ENCODE measurements around the gene AMN.

AMN gene

DNA sequence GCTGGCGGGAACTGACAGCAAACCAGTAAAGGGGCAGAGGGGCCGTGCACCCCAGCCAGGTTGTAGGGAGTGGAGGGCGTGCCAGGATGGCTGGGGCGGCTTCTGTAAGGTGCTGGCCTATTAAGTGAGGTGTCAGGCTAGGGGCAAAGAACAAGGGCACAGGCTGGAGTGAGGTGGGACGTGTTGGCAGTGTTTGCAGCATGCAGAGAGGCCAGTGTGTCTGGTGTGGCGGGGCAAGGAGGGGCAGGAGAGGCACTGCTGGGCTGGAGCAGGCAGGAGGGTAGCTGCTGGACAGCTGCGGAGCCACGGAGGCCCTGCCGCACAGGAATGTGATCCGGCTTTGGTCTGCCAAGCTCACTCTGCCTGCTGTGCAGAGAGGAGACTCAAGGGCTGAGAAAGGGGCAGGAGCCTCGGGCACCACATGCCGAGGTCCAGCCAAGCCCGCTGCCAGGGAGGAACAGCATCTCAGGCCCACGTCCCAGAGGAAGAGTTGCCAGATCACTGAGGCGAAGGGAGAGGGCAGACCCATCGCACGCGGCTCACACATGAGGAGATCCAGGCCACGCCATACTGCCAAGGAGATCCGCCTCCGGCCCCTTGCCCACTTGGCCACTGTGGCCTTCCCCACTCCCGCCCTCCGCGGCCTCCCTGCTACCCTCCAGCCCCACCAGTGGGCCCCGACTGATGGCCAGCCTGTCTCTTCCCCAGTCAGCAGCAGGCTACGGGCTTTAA, 46.8 kb downstream of the AMN start:
- no peak for DNase-seq

DNA sequence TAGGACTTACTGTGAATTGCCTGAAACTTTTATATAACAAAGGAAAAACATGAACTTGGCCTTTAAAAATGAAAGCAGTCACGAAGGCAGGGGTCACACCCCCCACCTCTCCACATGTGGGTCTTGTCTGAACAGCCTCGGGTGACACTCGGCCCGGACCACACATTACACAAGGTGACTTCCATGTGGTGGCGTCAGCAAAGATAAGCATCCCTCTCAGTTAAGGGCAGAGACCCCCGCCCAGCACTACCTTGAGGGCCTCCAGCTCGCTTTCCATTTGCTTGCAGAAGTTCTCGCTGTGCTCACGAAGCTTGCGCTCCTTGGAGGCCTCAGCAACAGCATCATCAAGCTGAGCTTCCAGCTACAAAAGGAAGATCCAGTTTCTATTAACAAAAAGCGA, 47.4 kb downstream of the AMN start:
- DNase-seq: no peak

DNA sequence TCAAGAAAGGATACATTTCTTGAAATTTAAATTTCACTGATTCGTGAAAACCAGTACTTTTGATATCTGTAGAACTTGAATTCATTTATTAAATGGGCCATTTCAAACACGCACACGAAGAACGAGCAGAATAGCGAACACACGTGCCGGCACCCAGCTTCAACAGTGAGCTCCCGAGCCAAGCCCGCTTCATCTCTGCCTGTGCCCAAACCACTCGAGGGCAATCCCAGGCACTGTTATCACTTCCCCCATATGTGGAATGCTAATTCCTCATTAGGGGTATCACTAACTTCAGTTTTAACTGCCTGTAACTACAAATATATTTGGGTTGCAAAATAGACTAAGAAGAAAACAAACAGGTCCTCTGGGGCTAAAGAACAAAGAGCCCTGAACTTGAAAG, 48.0 kb downstream of the AMN start:
- DNase-seq: no peak

- no peak for DNase-seq
Observed at GRCh38 chr14:102971314-102971713, 48.9 kb downstream of the AMN start.

GRCh38 chr14:102971836-102972606, 49.6 kb downstream of the AMN start:
- no peak for DNase-seq

DNA sequence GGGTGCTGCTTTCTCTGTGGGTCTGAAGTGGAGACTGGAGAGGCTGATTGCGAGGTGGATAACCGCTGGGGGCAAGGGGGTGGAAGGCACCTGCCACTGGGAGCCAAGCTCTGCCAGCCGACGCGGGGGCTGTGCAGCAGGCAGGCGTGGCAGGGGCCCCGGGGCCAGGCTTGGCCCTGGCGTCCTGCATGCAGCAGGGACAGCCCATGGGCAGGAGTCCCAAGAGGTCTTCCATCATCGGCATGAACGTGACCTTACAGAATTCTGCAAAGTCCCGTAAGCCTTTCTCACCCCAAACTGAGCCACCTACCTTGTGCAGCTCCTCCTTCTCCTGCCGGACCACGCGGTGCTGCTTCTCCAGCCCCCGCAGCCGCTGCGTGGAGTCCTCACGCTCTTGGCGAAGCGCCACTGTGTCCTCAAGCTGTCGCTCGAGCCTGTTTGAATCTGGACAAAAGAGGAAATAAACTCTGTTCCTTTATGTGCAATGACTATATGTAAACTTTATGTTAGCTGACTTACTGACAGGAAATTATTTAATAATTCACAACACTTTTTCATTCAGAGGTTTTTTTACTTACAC, 51.3 kb downstream of the AMN start:
- no peak for DNase-seq

DNA sequence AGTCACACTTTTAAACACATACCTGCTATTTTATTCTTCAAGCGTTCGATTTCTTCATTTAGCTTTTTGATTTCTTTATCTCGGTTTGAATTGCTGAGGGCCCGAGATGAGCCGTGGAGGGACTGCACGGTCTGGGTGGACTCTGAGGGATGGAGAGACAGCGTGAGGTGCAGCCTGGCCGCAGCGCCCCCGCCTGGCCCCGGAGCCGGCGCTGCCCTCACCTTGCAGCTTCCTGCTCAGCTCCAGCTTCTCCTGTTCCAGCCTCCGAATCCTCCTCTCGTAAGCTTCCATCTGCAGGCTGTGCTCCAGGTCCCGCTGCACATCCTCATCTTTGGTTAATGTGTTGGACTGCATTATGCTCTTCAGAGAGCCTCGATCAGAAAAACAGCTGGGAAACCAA, 53.2 kb downstream of the AMN start:
- no peak for DNase-seq

DNA sequence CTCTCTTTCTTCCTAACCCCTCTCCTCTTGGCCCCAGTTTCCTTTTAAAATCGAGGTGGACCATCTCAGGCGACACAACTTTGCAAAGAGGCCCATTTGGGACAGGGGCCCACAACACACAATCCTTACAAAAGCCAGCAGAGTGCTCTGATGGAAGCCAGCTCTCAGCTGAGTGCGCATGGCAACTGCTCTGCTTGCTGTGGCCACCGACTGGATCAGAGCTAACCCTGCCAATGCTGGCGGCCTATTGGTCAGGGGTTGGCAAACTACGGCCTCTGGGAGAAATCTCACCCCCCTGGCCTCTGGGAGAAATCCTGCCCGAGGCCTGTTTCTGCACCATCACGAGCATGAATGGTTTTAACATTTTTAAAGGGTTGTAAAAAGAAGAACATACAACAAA, 55.0 kb downstream of the AMN start:
- no peak for DNase-seq

DNA sequence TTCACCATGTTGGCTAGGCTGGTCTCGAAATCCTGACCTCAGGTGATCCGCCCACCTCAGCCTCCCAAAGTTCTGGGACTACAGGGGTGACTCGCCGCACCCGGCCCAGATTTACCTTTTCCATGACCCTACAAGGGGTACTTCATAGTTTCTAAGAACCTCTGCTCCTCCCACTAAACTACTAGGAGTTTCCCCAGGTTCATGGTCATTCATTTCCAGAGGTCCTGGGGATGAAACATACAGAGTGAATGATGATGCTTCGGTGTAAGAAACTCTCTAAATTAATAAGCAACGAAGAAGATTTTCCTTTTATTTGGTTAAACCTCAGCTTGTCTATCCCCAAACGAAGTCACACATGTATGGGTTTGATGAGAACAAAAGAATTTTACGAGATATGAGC, 56.9 kb downstream of the AMN start:
- DNase-seq: no peak

GRCh38 chr14:102980409-102980810, 57.9 kb downstream of the AMN start:
- no peak for DNase-seq

Data from NCI-H1417 treated with DMSO at 0.1 percent for 48 hours (cell line).